ENCODE measurements around the gene TOR1AIP2.

DNA sequence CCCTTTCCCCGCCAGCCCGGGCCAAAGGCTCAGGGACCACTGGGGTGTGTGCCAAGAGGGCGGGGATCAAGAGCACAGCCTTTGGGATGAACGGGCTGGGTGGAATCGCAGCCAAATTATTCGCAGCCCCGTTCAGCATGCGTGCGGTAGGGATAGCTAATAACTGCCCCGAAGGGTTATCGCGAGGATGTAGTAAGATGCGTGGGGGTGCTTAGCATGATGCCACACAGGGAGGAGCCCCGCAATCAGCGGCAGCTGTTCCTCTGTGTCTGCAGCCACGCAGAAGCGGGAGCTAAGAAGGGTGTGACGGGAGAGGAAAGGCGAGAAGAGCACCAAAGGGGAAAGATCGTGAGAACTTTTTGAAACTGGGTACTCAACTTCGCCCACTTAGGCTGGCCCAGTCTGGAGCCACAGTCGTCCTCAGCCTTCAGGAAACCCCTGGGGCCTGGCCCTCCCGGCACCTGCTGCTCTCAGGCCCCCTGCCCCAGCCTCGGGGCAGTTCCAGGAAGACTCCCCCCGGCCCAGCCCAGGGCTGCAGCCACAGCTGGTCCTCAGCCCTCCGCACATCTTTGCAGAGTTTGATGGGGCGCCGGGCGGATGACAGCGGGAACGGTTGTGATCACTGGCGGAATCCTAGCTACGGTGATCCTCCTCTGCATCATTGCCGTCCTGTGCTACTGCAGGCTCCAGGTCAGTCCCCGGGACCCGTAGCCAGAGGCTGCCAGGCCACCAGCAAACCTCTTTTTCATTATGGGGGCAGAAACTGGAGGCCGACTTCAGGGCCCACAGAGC lies 64.9 kb downstream of the TOR1AIP2 start:
- TF ChIP-seq CTCF (conservative IDR thresholded peaks at IDR 0.05; ENCODE audit: low read depth, low read length): no peak
- TF ChIP-seq EZH2phosphoT487 (IDR thresholded peaks at IDR 0.05; ENCODE audit: borderline replicate concordance, low read length): no peak
